NK-92 (cell line): Measurements from ENCODE around the gene TPP1.

ENCODE experiments used
- DNase-seq: peaks from one replicate; lab custom pipeline; 2025; ENCODE audit not compliant: unreplicated experiment; lab: John Stamatoyannopoulos, UW

The TPP1 gene

DNA sequence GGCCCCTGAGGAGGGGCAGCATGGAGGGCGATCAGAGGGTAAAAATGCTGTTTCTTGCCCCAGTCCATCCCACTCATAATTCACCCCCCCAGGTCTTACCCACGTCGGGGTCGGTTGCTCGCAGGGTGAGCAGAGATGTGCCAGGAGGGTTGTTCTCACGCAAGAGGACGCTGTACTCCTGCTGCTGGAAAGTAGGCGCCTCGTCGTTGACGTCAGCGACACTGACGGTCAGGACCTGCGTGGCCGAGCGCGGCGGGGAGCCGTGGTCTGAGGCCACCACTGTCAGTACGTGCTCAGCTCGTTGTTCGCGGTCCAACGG lies 10.3 kb upstream of the TPP1 start:
- DNase-seq, result no peak

DNA sequence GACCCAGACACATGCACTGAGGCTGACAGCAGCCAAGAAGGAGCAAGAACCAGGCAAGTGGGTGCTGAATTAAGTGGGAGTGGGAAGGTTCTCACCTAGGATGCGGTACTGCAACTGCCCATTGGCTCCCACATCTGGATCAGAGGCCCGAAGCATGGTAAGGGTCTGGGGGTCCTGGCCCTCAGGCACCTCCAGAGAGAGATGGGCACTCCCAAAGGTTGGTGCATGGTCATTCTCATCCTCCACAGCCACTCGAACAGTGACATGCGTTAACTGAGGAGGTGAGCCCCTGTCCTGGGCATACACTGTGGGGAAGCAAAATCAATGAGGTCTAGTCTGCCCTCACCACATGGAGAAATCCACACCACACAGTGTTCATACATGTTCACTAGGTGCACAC lies 9.3 kb upstream of the TPP1 start:
- no peak for DNase-seq

DNA sequence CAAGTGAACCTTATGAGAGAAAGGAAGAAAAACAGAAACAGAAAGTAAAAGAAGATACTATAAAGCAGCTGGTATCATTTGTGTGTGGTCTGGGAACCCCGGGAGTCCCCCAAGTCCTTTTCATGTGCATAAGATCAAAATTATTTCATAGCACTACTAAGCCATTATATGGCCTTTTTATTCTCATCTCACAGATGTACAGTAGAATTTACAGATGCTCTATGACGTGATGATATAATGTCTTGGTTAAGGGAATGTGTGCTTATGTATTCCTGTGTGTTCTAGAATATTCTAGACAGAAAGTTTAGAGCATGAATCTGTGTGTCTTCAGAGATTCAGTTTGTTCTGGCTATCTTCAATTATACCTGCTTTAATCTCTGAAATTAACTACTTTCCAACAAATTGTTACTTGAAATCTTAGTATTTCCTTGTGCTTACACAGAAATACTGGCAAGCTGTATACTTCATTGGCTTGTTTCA lies 8.6 kb upstream of the TPP1 start:
- no peak for DNase-seq

DNA sequence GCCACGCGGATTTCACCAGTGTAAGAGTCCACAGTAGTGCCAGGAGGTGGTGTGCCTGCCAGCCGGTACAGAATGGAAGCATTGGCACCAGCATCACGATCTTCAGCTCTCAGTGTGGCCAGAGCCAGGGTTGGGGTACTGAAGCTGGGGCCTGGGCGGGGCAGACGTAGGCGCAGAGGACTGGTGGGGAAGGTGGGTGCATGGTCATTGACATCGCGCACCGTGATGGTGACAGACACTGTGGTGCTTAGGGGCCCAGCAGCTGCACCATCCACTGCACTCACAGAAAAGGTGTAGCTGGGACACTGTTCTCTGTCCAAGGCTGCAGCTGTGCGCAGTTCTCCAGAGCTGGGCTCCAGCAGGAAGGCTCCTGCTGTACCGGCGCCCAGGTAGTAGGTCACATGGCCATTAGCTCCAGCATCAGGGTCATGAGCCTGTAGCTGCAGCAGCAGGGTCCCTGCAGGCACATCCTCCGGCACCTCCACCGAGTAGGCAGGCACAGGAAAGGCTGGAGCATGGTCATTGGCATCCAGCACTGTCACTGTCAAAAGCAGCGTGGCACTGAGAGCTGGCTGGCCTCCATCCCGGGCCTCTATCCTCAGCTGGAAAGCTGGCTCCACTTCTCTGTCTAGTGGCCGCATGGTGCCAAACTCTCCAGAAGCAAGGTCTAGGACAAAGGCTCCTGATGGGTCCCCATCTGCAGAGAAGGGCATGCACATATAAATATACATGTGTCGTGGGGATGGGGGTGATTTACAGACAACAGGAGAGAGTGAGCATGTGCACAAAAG lies 7.9 kb upstream of the TPP1 start:
- DNase-seq, result no peak

DNA sequence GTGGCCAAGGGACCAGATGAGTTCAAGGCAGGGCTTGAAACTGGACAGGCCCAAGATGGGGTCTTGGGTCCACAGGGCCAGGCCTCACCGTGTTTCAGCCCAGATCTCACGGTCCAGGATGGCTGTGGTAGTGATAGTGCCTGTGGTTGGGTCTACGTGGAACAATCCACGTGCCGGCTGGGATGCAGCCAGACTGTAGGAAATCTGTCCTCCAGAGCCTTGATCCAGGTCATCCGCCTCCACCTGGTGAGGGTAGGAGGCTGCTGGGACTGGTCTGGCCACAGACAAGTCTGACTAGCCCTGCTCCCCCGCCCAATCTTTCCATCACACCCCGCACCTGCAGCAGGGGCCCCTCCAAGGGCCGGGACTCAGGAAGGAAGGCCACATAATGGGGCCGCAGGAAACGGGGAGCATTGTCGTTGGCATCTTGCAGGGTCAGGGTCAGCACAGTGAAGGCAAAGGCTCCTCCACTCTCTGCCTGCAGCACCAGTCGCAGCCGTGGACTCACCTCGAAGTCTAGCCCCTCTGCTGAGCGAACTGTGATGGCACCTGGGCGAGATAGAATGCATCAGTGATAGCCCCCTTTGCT lies 6.7 kb upstream of the TPP1 start:
- DNase-seq, result no peak

DNA sequence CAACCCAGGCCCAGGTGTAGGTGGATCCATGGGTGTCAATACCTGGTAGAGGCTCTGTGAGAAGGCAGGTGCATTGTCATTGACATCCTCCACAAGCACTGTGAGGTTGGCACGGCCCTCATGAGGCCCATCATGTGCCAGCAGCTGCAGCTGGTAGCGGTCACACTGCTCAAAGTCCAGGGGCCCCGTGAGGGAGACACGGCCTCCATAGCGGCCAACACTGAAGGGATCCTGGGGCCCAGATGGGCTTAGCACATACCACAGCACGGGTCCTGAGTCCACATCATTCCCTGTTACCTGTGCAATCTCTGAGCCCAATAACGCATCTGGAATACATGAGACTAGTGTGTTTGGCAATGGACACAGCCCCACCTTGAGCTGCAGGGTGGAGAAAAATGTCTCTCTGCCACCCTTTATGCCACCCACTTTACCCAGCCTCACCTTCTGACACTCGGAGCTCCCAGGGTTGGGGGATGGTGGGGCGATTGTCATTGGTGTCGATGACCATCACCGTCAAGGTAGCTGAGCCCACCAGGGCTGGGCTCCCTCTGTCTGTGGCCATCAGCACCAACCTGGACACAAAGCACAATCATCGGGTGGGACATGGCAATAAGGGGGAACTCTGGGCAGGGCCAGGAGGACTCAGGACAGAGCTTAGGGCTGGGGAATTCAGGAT lies 6.1 kb upstream of the TPP1 start:
- DNase-seq, result no peak

DNA sequence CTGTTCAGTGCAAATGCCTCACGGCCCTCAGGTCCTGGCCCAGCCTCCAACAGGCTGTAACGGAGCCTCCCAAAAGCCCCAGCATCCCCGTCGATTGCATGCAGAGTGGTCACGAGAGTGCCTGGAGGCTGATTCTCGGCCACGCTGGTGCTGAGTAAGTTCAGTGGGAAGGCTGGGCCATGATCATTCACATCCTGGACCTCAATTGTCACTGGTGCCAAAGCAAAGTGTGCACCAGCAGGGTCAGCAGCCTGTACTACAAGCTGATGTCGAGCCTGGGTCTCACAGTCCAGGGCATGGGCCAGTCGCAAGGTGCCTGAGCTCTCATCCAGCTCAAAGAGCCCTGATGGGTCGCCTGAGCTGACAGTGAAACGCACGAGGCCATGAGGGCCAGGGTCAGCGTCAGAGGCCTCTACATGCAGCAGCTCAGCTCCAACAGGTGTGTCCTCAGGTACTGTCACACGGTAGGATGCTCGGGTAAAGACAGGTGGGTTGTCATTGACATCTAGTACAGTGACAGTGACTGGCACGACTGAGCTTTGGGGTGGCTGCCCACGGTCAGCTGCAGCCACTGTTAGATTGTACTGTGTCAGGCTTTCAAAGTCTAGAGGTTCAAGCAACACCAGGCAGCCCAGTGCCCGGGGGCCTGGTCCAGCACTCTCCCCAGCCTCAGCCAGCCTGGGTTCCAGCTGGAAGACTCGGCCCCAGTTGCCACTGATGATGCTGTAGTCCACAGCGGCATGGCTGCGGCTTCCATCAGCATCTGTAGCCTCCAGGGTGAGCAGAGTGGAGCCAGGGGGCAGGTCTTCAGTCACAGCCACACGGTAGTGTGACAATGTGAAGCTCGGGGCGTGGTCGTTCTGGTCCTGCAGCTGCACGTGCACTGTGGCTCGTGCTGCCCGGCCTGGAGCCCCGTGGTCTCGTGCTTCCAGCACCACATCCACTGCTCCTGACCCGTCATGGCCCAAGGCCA lies 4.5 kb upstream of the TPP1 start:
- DNase-seq, result no peak

DNA sequence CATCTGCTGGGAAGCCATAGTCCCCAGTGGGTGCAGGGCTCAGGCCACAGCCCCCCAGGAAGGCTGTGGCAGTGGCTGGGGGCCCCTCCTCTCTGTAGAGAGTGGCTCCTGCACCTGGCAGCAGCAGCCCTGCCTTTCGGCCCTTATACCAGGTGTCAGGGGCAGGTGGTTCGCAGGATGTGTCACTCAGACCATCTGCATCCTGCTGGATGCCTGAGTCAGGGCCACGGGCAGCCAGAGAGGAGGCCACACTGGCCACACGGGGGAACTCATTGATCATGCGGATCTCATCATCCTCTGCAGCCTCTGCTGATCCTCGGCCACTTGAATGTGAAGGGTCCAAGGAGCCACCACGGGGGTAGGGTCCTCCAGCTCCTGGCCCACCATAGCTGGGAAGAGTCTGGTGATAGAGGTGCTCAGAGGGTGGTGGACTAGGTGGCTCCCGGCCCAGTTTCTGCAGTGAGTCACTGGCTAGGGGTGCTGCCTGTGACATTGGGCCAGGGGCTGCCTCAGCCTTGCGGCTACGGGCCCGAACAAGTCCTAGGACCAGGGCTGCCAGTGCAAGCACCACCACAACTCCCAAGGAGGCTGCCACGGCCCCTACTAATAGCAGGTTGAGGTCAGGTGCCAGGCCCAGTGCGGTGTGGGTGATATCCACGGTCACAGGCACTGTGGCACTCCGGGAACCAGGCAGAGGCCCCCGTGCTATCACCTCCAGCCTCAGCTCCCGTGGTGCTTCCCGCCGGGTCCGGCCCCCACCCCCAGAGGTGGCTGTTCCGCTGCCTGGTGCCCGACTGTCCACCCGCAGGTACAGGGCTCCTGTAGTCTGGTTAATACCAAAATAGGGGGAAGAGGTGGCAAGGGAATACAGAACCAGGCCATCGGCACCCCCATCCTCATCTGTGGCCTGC lies 3.3 kb upstream of the TPP1 start:
- no peak for DNase-seq

DNA sequence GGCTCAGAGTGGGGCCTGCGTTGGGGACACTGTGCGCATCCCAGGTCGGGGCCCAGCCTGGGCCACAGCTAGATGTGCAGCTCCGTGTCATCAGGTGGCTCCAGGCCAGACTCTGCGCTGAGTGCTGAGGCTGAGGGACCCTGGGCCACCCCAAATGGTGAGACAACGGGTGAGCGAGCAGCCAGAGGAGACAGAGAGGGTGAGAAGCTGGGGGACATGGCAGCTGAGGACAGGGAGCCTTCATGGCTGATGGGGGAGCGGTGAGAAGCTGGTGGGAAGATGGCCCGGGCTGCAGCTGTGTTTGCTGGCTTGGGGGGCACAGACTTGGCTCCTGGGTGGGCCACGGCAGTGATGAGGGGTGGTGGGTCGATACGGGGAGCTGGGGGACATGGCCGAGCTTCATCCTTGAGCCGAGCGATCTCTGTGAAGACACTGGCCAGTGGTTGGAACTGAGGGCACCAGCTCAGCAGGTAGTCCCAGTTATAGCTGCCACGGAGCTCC lies 2.5 kb upstream of the TPP1 start:
- no peak for DNase-seq

DNA sequence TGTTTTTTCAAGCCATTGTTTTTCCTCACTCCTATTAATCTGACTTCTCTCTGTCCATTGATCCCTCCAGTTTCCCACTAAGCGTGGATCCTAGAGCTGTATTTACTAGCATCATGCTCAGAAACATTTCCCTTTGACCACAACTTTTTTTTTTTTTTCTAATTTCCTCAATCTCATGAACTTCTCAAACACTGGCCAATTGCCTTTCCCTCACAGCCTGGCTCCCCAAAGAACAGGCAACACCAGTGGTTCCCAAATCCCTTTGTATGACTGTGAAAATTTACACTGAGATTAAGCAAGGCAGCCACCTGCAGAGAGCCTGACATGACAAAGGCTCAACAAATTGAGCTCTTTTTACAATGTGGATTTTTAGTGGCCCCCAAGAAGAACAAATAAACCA lies 1.4 kb upstream of the TPP1 start:
- DNase-seq, result no peak

DNA sequence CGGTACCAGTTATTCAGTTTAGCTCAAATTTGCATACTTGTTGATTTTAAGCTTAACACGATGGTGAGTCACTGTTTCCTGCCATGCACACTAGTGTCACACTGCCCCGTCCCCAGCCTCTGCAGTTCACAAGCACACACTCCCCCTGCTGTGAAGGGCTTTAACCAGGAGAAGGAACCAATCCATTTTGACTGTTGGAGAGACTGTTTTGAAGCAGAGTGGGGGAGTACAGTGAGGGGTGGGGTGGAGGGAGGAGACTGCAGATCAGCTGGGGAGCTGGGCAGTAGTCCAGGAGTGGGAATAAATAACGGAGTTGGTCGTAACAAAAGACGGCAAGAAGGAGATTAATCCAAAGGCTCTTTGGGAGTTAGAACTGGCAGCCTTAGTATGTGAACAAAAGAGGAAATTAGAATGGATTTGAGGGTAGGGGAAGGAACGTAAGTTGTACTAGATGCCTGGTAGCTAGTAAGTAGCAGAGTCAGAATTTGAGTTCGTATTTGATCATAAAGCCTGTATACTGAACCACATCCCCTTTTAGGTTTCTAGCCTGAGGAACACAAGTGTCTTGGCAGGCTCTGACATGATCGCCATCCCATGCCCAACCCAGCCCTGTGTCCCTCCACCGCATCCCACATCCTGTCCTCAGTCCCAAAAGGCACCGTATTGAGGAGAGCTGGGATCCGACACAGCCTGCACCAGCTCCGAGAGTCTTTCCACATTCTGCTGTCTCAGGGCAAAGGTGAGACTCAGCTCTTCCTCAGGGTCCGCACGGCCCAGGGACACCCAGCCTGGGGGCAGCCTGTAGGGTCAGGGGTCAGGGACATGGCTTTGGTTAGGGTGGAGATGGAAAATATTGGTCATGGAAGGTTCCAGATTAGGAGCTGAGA lies 862 bp downstream of the TPP1 start:
- no peak for DNase-seq

DNA sequence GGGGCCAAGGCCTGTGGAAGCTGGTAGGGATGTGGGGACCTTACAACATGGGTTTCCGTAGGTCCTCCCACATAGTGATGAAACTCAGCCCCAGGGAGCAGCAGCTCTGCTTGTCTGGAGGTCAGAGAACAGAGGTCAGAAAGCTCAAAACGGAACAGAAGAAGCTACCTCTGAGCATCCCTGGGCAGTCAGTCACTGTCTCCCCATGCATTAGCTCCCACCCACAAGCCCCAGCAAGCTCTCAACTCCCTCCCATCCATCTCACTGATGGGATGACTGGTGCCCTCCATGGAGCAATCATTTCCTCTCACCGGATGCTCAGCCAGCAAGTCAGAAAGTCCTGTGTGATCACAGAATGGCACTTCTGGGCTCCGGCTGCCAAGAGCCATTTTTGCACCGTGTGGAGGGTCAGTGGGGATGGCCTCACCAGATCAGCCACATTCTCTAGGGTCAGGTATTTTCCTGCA lies 1.9 kb downstream of the TPP1 start:
- no peak for DNase-seq

DNA sequence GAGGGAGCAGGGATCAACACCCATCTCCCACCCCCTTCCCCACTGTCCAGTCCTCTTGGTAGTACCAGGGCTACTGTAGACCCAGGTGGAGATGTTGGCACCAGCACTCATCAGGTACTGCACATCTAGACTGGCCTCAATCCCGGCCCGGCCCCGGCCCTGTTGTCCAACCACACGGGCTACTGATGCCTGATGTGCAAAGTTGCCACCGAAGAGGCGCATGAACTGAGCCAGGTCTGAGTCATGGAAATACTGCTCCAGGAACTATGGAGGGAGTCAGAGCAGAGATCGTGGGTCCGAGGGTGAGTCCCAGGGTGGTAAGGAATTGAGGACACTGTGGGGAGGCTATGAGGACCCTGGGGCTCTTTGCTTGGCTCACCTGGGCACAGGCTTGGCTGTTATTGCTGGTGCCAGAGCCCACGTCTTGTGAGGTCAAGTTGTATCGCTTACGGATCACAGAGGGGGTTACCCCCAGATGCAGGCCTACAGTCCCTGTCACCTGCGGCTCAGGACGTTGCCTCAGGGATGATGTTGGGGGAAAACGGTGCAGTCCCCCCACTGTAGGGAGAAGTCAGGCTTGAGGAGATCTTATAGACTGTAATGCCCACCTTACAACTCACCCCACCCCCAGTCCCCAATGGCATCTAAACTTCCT lies 2.5 kb downstream of the TPP1 start:
- no peak for DNase-seq

DNA sequence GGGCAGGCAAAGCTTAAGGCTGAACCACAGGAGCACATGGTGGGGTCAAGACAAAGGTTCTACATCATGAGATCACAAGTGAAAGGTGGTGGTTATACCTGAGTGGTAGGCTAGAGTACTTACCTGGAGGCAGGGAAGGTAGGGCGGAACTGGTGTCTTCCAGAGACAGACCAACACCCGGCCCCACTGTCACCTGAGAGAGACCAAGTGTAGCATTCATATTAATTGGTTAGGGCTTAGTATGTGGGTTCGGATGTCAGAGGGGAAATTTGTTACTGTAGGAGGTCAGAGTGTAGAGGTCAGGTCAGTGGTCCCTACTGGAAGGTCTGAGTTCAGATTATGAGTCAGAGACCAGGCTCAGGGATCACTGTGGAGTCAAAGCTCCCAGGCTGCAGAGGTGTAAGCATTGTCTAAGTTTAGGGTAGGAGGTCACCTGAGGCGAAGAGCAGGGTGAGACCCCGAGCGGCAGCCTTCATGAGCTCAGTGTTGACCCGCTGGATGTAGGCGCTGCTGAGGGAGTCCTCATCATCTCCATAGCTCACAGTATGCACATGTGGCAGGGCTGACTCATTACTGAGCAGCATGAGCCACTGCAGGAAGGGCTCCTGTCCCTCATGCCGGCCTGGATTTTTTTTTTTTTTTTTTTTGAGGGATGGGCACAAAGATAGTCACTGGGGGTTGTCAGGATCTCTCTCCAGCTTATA lies 3.2 kb downstream of the TPP1 start:
- DNase-seq, result no peak

DNA sequence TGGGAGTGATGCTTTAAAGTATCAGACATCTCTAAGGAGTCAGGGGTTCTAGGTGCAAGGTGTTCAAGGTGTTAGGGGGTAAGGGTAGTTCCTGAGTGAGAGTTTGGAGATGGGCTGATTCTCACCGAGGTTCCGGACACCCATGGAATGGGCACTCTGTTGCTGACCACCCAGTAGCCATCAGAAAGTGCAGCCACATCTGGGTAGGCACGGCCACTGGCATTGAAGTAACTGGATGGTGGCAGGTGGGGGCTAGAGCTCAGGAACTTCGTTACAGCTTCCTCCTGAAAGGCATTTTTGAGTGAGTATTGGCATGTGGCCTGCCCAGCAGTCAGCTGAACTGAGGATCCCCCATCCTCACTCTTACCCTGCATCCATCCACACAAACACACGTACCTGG lies 4.2 kb downstream of the TPP1 start:
- DNase-seq, result no peak

DNA sequence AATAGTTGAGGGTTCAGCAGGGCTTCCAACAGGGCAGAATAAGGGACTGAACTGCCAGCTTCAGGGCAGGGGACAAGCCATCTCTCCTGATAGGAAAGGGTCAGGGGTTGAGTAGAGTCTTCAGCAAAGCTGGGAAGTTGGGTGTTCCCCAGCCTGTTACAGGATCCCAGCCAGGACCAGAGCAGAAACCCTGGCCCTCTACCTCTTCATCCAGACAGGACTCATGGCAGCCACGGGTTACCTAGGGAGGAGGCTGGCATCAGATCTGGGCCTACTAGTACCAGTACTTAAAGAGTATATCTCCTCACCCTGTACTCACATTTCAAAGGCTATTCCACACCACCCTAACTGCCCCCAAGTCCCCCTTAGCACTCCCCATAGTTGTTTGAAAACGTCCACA lies 4.8 kb downstream of the TPP1 start:
- DNase-seq, result no peak

DNA sequence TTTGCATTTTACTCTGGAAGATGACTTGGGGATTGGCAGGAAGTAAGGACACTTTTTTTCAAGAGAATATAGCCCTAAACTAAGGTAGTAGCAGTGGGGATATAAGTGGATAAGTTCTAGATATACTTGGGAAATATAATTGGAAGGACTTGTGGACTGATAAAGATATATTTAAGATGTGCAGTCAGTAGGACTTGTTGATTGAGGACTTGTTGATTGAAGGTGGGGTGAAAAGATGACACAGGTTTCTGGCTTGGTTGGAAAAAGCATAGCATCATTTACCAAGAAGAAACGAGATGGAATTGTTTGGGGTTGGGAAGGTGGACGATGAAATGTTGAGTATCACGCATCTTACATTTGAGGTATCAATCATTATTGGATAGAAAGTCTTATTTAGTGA lies 5.7 kb downstream of the TPP1 start:
- no peak for DNase-seq
